H9 (cell line): ENCODE data around the gene PLGRKT. TPM values are rescaled to one million over a fixed set of nuclear protein-coding genes. Genes with fewer than 3 reads are reported as not detected.

Experiments
- DNase-seq: peaks from one replicate; pipeline ENCODE4 v3.0.0-alpha.2; 2017
- H2AFZ ChIP-seq: one replicate; pipeline ENCODE4 v1.6.1; 2013; ENCODE audit warnings: mild to moderate bottlenecking, low read length, control low read depth, moderate library complexity
- H2AK5ac ChIP-seq: 2 replicates; pipeline ENCODE4 v1.6.1; 2013; ENCODE audit warnings: low read length, control low read depth, mixed read lengths; ENCODE audit not compliant: insufficient read length
- H2BK120ac ChIP-seq: one replicate; pipeline ENCODE4 v1.6.1; 2013; ENCODE audit warnings: low read depth, mild to moderate bottlenecking, low read length, control low read depth, inconsistent platforms; ENCODE audit not compliant: poor library complexity, severe bottlenecking
- H2BK12ac ChIP-seq: 2 replicates; pipeline ENCODE4 v1.6.1; 2013; ENCODE audit warnings: low read length, control low read depth, mixed read lengths, low read depth; ENCODE audit not compliant: insufficient read length
- H2BK15ac ChIP-seq: 2 replicates; pipeline ENCODE4 v1.6.1; 2013; ENCODE audit warnings: low read depth, low read length, control low read depth
- H2BK20ac ChIP-seq: one replicate; pipeline ENCODE4 v1.6.1; 2013; ENCODE audit warnings: low read depth, mild to moderate bottlenecking, low read length, control low read depth, inconsistent platforms; ENCODE audit not compliant: poor library complexity, severe bottlenecking
- H2BK5ac ChIP-seq: 2 replicates; pipeline ENCODE4 v1.6.1; 2013; ENCODE audit warnings: low read length, control low read depth, mixed read lengths; ENCODE audit not compliant: insufficient read length
- H3K14ac ChIP-seq: 2 replicates; pipeline ENCODE4 v1.6.1; 2013; ENCODE audit warnings: low read length, control low read depth; ENCODE audit not compliant: insufficient read depth
- H3K18ac ChIP-seq: 2 replicates; pipeline ENCODE4 v1.6.1; 2013; ENCODE audit warnings: low read depth, mild to moderate bottlenecking, mixed read lengths, low read length, control low read depth; ENCODE audit not compliant: insufficient read length
- H3K23ac ChIP-seq: 2 replicates; pipeline ENCODE4 v1.6.1; 2013; ENCODE audit warnings: low read length, control low read depth, mixed read lengths, low read depth; ENCODE audit not compliant: insufficient read length
- H3K23me2 ChIP-seq: 2 replicates; pipeline ENCODE4 v1.6.1; 2013; ENCODE audit warnings: low read depth, mild to moderate bottlenecking, mixed read lengths, low read length, control low read depth; ENCODE audit not compliant: insufficient read length, poor library complexity, severe bottlenecking
- H3K27ac ChIP-seq: 2 replicates; pipeline ENCODE4 v1.5.1; 2013; ENCODE audit warnings: low read length, control low read depth, mixed read lengths, low read depth; ENCODE audit not compliant: insufficient read length
- H3K27me3 ChIP-seq: 2 replicates; pipeline ENCODE4 v1.6.1; 2013; ENCODE audit warnings: low read length, control low read depth, inconsistent platforms; ENCODE audit not compliant: insufficient read depth
- H3K4ac ChIP-seq: 2 replicates; pipeline ENCODE4 v1.6.1; 2013; ENCODE audit warnings: low read depth, mild to moderate bottlenecking, control low read depth, inconsistent platforms, low read length, moderate library complexity
- H3K4me1 ChIP-seq: 2 replicates; pipeline ENCODE4 v1.6.1; 2013; ENCODE audit warnings: low read length, control low read depth, inconsistent platforms; ENCODE audit not compliant: insufficient read depth
- H3K4me2 ChIP-seq: 2 replicates; pipeline ENCODE4 v1.6.1; 2013; ENCODE audit warnings: low read length, control low read depth, mixed read lengths; ENCODE audit not compliant: insufficient read length, insufficient read depth
- H3K56ac ChIP-seq: 2 replicates; pipeline ENCODE4 v1.6.1; 2013; ENCODE audit warnings: low read depth, mild to moderate bottlenecking, mixed read lengths, low read length, control low read depth; ENCODE audit not compliant: insufficient read length
- H3K79me1 ChIP-seq: 2 replicates; pipeline ENCODE4 v1.6.1; 2013; ENCODE audit warnings: low read depth, mild to moderate bottlenecking, moderate library complexity, low read length, control low read depth, inconsistent platforms; ENCODE audit not compliant: insufficient read depth, poor library complexity, severe bottlenecking
- H3K79me2 ChIP-seq: 2 replicates; pipeline ENCODE4 v1.6.1; 2013; ENCODE audit warnings: low read length, control low read depth, inconsistent platforms; ENCODE audit not compliant: insufficient read depth
- H3K9ac ChIP-seq: 2 replicates; pipeline ENCODE4 v1.6.1; 2013; ENCODE audit warnings: low read length, control low read depth, mixed read lengths; ENCODE audit not compliant: insufficient read length; ENCODE audit errors: extremely low read depth
- H3K9me3 ChIP-seq: one replicate; pipeline ENCODE4 v1.6.1; 2013; ENCODE audit warnings: low read depth, low read length, inconsistent platforms; ENCODE audit not compliant: control insufficient read depth
- H3T11ph ChIP-seq: one replicate; pipeline ENCODE4 v1.6.1; 2013; ENCODE audit warnings: mild to moderate bottlenecking, low read length, control low read depth, inconsistent platforms
- H4K20me1 ChIP-seq: one replicate; pipeline ENCODE4 v1.6.1; 2013; ENCODE audit not compliant: control insufficient read depth, insufficient read length, insufficient read depth
- H4K5ac ChIP-seq: 2 replicates; pipeline ENCODE4 v1.6.1; 2013; ENCODE audit warnings: low read depth, mild to moderate bottlenecking, mixed read lengths, low read length, control low read depth; ENCODE audit not compliant: insufficient read length
- H4K8ac ChIP-seq: replicated peaks from 2 replicates; pipeline ENCODE4 v1.6.1; 2013; ENCODE audit warnings: low read length, control low read depth, mixed read lengths, low read depth; ENCODE audit not compliant: insufficient read length
- H4K91ac ChIP-seq: 2 replicates; pipeline ENCODE4 v1.6.1; 2013; ENCODE audit warnings: low read depth, mild to moderate bottlenecking, moderate library complexity, mixed read lengths, low read length, control low read depth; ENCODE audit not compliant: insufficient read length
- H3K27ac Mint-ChIP-seq, 3 experiments: 2 replicates in 2 of 3; 3 replicates in 1 of 3; pipeline ENCODE4 v1.8.0; 2020 to 2021; ENCODE audit warnings: mixed read lengths in 3 of 3, mild to moderate bottlenecking in 1 of 3, moderate library complexity in 1 of 3
- H3K27me3 Mint-ChIP-seq: 2 replicates; pipeline ENCODE4 v1.8.0; 2021; ENCODE audit warnings: low read depth, mild to moderate bottlenecking, moderate library complexity, mixed read lengths
- H3K36me3 Mint-ChIP-seq, 3 experiments: 2 replicates in 2 of 3; 3 replicates in 1 of 3; pipeline ENCODE4 v1.8.0; 2020 to 2021; ENCODE audit warnings: low read depth in 3 of 3, mixed read lengths in 3 of 3; ENCODE audit not compliant: insufficient read depth in 1 of 3
- H3K4me1 Mint-ChIP-seq, 2 experiments: 2 replicates each; pipeline ENCODE4 v1.8.0; 2020; ENCODE audit warnings: mixed read lengths in 2 of 2
- H3K4me3 Mint-ChIP-seq, 2 experiments: 2 replicates in 1 of 2; 3 replicates in 1 of 2; pipeline ENCODE4 v1.8.0; 2020 to 2021; ENCODE audit warnings: mild to moderate bottlenecking in 2 of 2, mixed read lengths in 2 of 2, moderate library complexity in 1 of 2
- H3K9me3 Mint-ChIP-seq, 2 experiments: 2 replicates in 1 of 2; 3 replicates in 1 of 2; pipeline ENCODE4 v1.8.0; 2020; ENCODE audit warnings: mild to moderate bottlenecking in 2 of 2, mixed read lengths in 2 of 2, moderate library complexity in 1 of 2
- CTCF ChIP-seq: fragments of 200-600 bp; sonication (generic); conservative IDR thresholded peaks from 3 replicates; pipeline ENCODE4 v1.8.0; 2021; ENCODE audit warnings: antibody characterized with exemption, mild to moderate bottlenecking
- WGBS: extraction: QIAGEN DNeasy Blood & Tissue Kit; methylation state at CpG from one replicate; pipeline ENCODE4 v1.1.7; 2013; ENCODE audit warnings: missing lambda C conversion rate, low lambda C conversion rate, mixed read lengths; ENCODE audit not compliant: insufficient read length; ENCODE audit errors: extremely low coverage; 5-methylcytosine and 5-hydroxymethylcytosine counted together
- total RNA-seq: library from RNA; stranded (reverse); gene quantifications from 2 replicates; pipeline ENCODE4 v1.2.1, GENCODE V29; 2021

Gene PLGRKT
- total RNA-seq, 1 experiment from 2014 or later: 19.6 TPM

GRCh38 chr9:5315187-5315923 lies 122.4 kb downstream of the PLGRKT start:
- no peaks in the 10 kb centered on the region for H3K27me3 ChIP-seq
- Mint-ChIP-seq H3K4me1 (no peaks in the 10 kb centered on the region), H3K27ac (no peak overlapping the region), H3K9me3 (peaks cover 10 to 15% of the 10 kb centered on the region in 2 experiments; a peak in 4 of 5 replicates), H3K4me3 (no peak overlapping the region), H3K27me3 (no peaks in the 10 kb centered on the region; the same call in 1 of the 2 replicates), H3K36me3 (peaks cover 4 to 16% (median 5%) of the 10 kb centered on the region in 3 experiments; a peak in 5 of 7 replicates)
- no peak overlapping the region for H3K23ac ChIP-seq
- no peaks in the 10 kb centered on the region for H4K20me1 ChIP-seq
- H3K9me3 ChIP-seq: no peaks in the 10 kb centered on the region
- H2AK5ac ChIP-seq: no peak overlapping the region
- H4K8ac ChIP-seq: no peak overlapping the region
- H2BK5ac ChIP-seq: no peak overlapping the region
- no peak overlapping the region for H3K14ac ChIP-seq
- H3K79me2 ChIP-seq: no peaks in the 10 kb centered on the region
- H4K91ac ChIP-seq: no peak overlapping the region
- DNase-seq: no peak
- no peak overlapping the region for H4K5ac ChIP-seq
- no peak overlapping the region for H3K4me2 ChIP-seq
- no peak overlapping the region for H3K9ac ChIP-seq
- H3K56ac ChIP-seq: no peak overlapping the region
- H3T11ph ChIP-seq: no peak overlapping the region
- no peak overlapping the region for H3K4ac ChIP-seq
- H2BK20ac ChIP-seq: no peak overlapping the region
- H3K23me2 ChIP-seq: no peaks in the 10 kb centered on the region
- H3K4me1 ChIP-seq: no peaks in the 10 kb centered on the region
- H2AFZ ChIP-seq: no peak overlapping the region
- H3K79me1 ChIP-seq: no peaks in the 10 kb centered on the region
- H2BK15ac ChIP-seq: no peak overlapping the region
- no peak overlapping the region for H2BK12ac ChIP-seq
- WGBS: no CpG with 5 or more reads among the region's 4 CpGs
- H3K18ac ChIP-seq: no peak overlapping the region
- H2BK120ac ChIP-seq: no peak overlapping the region
- TF ChIP-seq CTCF: no peak
- H3K27ac ChIP-seq: no peak overlapping the region
